Measurements from ENCODE around the gene MOV10L1.

DNA sequence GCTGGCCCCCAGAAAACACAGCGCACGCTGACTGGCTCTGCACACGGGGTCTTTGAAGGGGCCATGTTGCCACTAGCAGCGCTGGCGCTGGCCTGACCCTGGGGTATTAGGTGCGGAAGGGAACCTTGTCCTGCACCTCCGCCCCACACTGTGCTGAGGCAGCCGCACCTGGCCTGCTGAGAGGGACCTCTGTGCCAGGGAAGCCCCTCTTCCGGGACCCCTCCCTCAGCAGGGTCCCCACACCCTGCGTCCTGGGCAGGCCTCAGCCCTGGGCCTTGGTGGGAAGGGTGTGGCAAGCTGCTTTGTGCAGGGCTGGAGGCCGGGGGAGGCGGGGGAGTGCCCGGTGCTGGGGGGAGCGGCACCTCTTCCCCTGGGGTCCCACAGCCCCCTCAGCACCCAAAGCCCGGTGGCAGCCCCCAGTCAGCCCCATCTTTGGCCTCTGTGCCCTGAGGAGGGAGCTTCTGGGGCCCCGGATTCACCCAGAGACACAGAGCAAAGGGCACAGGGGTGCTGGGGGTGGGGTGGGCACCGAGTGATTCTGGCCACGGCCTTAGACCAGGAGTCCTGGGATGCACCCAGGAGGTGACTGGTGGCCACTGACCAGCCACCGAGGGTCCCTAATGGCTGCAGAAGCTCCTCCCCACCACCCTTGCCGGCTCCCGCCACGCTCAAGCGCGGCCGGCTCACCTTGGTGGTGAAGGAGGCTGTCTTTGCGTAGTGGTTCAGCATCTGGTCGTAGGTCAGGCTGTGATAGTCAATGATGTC is 43.1 kb upstream of the MOV10L1 start:
- TF ChIP-seq, protein P1, sequence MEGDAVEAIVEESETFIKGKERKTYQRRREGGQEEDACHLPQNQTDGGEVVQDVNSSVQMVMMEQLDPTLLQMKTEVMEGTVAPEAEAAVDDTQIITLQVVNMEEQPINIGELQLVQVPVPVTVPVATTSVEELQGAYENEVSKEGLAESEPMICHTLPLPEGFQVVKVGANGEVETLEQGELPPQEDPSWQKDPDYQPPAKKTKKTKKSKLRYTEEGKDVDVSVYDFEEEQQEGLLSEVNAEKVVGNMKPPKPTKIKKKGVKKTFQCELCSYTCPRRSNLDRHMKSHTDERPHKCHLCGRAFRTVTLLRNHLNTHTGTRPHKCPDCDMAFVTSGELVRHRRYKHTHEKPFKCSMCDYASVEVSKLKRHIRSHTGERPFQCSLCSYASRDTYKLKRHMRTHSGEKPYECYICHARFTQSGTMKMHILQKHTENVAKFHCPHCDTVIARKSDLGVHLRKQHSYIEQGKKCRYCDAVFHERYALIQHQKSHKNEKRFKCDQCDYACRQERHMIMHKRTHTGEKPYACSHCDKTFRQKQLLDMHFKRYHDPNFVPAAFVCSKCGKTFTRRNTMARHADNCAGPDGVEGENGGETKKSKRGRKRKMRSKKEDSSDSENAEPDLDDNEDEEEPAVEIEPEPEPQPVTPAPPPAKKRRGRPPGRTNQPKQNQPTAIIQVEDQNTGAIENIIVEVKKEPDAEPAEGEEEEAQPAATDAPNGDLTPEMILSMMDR (IDR thresholded peaks at IDR 0.05; ENCODE audit: low read depth, low read length): no peak
- no peak for TF ChIP-seq MYC (IDR thresholded peaks at IDR 0.05; ENCODE audit: low read depth, low read length)
